Frontal cortex (tissue), 4 donors: Measurements from ENCODE around the gene LZTS2. TPM values are rescaled to one million over a fixed set of nuclear protein-coding genes. Genes with fewer than 3 reads are reported as not detected.
A peak's percentile ranks its signal among the peaks of the same experiment; 100 is the strongest.

Source experiments
- DNase-seq, 2 donors: peaks; one replicate each; pipeline ENCODE4 v3.0.0; 2012; ENCODE audit warnings: low spot score in 2 of 2
- FAIRE-seq: peaks from 2 replicates; lab custom pipeline; 2012; peaks lifted over from hg19 to GRCh38; lab: Jason Lieb, UNC
- total RNA-seq: library from RNA; depleted of rRNA; stranded (reverse); fragments of >200 nt; gene quantifications from one replicate; pipeline ENCODE4 v1.2.3, GENCODE V29; 2014
- donor health status: control.
- donor health status: control.
- donor health status: control.

LZTS2 gene
- total RNA-seq, 1 donor from 2014 or later, result 15.5 TPM

DNA sequence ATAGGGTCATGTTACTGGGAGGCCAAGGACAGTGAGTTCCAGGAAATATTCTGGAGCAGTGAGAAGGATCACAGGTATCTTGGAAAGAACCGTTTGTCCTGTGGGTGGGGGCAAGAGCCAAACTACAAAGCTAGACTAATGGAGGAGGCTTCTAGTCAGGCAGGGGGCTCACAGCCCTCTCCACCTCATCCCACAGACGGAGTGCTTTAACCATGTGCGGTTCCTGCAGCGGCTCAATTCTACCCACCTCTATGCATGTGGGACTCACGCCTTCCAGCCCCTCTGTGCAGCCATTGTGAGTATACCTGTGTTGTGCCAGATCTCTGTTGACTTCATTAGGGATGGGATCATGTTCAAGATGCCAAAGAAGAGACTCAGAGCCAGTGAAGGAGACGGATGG, 22.2 kb upstream of the LZTS2 start:
- no peak for FAIRE-seq

DNA sequence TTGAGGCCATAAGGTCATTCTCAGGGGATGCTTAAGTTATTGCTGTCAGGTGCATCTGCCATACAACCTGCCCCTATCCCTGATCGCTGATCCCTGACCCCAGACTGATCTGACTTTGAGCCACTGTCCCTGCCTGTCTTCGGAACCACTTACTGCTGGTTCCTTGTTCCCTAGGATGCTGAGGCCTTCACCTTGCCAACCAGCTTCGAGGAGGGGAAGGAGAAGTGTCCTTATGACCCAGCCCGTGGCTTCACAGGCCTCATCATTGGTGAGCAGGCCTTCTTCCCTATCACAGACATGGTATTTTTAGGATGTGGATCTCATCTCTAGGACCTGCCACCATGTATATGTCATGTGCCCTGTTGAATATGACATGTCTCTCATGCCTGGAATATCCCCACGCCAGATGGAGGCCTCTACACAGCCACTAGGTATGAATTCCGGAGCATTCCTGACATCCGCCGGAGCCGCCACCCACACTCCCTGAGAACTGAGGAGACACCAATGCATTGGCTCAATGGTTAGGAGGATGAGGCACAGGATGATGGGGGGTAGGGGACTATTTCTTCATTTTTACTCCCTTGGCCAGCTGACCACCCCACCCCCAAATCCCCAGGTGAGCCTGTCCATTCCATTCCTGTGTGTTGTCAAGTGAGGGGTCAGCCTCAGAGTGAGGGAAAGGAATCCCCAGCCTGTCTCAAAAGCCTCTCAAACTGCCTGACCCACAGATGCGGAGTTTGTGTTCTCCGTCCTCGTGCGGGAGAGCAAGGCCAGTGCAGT, 21.3 kb upstream of the LZTS2 start:
- no peak for DNase-seq
- no peak for FAIRE-seq

More for the DNA sequence above, 22.2 kb upstream of the LZTS2 start:
- DNase-seq, result no peak

DNA sequence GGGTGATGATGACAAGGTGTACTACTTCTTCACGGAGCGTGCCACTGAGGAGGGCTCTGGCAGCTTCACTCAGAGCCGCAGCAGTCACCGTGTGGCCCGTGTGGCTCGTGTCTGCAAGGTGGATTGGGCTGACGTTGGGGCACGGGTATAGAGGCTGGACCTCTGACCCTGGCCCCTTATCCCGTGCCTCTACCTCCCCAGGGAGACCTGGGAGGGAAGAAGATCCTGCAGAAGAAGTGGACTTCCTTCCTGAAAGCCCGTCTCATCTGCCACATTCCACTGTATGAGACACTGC, 20.8 kb upstream of the LZTS2 start:
- FAIRE-seq (no peak), DNase-seq (no peak)

DNA sequence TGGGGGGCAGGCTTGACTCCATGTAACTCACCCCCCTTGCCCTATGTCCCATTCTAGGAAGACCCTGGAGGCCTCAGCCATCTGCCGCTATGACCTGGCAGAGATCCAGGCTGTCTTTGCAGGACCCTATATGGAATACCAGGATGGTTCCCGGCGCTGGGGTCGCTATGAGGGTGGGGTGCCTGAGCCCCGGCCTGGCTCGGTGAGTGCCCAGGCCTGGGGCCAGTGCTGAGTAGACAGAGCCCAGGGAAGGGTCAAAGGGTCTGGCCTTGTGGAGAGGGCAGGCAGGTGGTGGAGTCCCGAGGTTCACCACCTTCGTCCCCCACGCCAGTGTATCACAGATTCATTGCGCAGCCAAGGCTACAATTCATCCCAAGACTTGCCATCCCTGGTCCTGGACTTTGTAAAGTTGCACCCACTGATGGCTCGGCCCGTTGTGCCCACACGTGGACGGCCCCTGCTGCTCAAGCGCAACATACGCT, 19.8 kb upstream of the LZTS2 start:
- FAIRE-seq (no peak), DNase-seq (no peak)

DNA sequence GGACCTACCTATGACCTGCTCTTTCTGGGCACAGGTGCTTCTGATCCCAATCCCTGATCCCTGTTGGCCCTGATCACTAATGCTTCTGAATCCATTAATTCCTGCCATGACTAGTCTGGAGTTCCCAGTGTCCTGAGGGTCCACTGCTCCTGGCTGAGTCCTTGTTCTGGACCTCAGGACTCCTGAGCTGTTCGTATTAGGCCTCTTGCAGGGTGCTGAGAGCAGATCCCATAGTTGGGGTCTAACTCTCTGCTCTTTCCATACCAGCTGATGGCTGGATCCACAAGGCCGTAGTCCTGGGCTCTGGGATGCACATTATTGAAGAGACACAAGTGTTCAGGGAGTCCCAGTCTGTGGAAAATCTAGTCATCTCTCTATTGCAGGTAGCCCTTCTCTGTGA, 19.3 kb upstream of the LZTS2 start:
- no peak for DNase-seq
- FAIRE-seq, result no peak

DNA sequence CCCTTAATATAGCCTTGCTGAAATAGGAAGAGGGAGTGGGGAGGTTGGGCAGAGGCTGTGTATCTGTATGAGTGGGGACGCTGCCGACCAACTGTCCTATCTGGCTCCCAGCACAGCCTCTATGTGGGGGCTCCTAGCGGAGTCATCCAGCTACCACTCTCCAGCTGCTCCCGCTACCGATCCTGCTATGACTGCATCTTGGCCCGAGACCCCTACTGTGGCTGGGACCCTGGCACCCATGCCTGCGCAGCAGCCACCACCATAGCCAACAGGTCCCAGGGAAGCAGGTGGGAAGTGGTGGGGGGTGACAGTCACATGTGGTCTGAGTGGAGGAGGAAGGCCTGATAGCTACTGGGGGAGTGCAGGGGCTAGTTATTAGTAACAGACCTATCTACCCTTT, 18.9 kb upstream of the LZTS2 start:
- DNase-seq (no peak), FAIRE-seq (no peak)

DNA sequence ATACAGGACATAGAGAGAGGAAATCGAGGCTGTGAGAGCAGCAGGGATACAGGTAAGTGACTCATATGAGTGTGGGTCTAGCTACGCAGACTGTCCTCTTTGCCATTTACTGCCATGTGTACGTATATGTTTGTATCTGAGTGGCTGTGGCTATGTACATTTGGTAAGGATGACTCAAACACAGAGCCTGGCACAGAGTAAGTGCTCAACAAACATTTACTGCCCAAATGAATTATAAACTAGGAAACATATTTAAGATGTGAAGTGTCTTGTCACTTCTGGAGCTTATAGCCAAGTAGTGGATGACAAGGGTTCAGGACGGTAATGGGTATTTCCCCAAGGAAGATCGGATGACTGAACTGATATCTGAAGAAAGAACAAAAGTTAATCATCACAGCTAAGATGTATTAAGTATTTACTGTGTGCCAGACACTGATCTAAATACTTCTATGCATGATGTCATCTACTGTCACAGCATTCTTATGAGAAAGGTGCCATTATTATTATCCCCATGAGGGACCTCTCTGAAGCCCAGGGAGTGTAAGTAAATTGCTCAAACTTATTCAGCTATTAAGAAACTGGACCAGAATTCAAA, 18.3 kb upstream of the LZTS2 start:
- DNase-seq (no peak), FAIRE-seq (no peak)

DNA sequence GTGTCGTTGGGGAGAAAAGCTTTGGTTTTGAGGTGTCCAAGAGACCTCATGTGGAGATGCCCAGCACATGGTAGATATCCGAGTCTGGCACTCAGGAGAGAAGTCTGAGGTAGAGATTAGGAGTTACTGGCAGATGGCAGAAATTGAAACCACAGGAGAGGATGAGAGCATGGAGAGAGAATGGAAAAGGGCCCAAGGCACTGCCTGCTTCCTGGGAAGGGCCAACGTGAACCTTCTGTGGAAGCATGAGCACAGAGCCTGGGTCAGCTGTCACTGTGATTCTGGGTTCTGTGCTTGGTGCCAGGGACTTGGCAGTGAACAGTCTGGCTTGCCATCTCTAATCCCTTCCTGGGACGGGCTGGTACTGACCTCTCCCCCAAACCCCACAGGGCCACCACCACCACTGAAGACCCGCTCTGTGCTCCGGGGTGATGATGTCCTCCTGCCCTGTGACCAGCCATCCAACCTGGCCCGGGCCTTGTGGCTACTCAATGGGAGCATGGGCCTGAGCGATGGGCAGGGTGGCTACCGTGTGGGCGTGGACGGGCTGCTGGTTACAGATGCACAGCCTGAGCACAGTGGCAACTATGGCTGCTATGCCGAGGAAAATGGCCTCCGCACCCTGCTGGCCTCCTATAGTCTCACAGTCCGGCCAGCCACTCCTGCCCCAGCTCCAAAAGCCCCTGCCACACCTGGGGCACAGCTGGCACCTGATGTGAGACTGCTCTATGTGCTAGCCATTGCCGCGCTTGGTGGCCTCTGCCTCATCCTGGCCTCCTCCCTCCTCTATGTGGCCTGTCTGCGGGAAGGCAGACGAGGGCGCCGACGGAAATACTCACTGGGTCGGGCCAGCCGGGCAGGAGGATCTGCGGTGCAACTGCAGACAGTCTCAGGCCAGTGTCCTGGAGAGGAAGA, 16.4 kb upstream of the LZTS2 start:
- DNase-seq (no peak), FAIRE-seq (no peak)

DNA sequence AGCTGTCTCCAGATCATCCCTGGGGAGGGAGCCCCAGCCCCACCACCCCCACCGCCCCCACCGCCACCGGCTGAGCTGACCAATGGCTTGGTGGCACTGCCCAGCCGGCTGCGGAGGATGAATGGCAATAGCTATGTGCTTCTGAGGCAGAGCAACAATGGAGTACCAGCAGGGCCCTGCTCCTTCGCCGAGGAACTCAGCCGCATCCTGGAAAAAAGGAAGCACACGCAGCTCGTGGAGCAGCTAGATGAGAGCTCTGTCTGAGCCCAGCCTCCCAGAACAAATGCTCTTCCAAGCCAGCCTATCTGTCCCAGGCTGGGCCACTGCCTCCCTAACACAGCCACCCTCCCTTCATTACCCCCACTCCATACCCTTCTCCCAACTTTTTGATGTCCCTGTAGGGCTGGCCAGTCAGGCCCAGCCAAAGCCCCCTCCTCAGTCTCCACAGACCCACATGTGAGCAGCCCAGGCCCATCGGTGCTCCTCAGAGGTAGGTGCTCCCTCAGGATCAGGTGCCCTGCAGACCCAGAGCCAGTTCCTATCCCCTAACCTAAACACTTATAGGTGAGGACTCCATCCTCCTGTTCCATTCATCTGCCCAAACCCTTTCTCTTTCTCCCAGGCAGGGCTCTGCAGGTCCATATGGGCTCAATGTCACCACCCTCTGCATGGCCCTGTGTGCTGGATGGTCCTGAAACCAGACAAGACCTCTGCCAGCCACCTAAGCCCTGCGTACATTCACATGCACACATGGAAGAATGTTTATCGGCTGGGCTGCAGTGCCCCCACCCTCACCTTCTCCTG, 15.5 kb upstream of the LZTS2 start:
- DNase-seq (no peak), FAIRE-seq (no peak)

DNA sequence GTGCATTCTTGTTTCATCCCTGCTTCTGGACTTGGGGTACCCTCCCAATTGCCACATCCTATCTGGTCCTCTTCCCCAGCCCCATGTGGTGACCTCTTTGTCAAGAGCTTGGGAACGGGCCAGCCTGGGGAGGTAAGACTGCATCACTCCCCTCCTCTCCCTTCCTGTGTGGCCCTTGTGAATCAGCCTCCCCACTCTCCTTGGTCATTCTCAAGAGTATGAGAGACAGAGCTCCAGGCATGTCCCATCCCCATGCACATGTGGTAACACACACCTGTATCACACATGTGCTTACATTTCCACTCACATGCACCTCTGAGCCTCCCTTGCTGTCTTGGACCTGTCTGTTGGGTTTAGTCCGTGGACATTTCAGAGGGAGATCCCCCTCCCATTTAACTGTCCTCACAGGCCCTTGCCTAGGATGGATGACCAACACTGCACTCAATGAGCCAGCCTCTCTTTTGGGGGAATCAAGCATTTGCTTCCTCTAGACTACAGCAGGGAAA, 14.9 kb upstream of the LZTS2 start:
- DNase-seq, result no peak
- FAIRE-seq, result no peak

DNA sequence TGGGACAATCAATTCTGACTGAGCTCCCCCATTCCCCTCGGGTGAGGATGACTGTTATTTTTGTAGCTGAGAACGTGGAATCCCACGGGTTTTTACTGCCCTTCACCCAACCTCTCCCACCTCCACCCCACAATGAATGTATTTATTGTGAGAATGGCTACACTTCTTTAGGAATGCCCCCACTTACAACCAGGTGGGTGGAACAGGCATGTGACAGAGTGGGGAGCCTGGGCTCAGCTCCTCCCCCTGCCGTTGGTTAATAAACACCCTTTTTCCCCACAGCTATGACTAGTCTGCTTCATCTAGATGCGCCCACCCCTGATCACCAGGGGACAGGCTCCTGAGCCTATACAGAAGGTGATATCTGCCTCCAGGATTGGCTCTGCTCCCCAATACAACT, 14.3 kb upstream of the LZTS2 start:
- DNase-seq (no peak), FAIRE-seq (no peak)

DNA sequence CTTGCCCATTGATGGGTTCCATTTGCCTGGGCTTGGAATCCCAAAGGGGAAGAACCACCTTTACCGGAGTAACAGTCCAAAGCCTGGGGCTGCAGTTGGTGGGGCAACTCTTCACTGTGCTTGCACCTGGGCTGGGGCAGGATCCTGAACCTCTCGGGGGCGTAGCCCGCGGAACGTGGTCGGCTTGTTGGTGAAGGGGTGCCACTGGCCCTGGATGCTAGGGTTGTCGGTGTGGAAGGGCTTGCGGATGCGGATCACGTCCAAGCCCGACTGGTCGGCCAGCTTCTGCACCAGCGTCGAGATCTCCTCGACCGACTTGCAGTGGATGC, 13.0 kb upstream of the LZTS2 start:
- FAIRE-seq, result no peak
- DNase-seq, result no peak

DNA sequence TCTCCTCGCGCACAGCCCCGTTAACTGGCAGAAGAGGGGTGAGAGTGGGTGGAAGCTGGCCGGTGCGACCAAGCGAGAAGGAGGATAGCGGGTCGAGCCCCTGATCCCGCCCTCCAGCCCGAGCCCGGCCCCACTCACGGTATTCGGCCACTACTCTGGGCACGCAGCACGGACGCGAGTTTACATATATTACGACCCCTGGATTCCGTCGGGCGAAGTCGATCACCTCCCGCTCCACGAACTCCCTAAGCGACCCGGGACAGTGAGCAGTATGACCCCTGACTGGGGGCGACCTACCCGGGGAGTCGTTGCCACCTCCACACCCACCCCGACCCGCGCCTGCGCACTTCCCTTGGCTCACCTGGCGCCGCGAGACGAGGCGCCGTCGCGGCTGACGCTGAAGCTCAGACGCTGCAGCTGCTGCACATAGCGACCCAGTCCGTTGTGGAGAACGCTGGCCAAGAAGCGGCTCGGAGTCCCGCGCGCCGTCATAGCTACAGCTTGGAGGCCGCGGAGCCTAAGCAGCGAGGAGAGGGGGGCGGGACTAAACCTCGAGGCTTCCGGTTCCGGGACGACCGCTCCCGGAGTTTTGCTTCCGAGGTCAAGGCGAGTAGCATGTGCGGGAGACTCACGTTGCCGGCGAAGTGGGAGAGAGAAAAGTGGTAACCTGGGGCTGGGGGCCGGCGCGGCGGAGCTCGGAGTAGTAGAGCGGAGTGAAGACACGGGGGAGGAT, 12.5 kb upstream of the LZTS2 start, which contains the start of the genes MRPL43 and TWNK:
MRPL43 (minus strand) TSS at position 546 of the 733 bp plus-strand sequence; CDS start at position 492, 54 bp downstream.
TWNK (plus strand) TSS at position 592 of the 733 bp plus-strand sequence. CDS start 668 bp downstream, outside the sequence.
- no peak for FAIRE-seq
- DNase-seq, result peak; percentile 85 to 94

DNA sequence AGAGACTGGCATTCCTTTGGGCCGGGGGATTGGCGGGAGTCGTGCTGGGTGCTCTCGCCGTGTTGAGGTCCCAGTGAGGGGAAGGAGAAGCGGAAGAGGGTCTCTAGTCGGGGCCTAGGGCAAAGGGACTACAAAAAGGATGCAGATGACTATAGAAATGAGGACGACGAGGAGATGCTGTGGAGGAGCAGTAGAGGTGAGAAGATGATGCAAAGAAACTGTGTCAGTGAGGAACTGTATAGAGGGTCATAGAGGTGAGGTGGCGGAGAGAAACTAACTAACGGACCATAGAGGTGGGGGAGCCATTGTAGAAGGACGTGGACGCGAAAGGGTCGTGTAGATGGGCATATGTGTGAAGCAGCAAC, 11.9 kb upstream of the LZTS2 start:
- FAIRE-seq, result no peak
- no peak for DNase-seq

DNA sequence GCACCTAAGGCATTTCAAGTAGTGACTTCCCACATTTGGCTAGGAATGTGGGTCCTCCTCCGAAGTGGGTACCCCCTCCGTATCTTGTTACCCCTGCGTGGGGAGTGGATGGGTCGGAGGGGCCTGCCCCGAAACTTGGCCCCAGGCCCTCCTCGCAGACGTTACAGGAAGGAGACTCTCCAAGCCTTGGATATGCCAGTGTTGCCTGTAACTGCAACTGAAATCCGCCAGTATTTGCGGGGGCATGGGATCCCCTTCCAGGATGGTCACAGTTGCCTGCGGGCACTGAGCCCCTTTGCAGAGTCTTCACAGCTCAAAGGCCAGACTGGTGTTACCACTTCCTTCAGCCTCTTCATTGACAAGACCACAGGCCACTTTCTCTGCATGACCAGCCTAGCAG, 11.4 kb upstream of the LZTS2 start:
- no peak for DNase-seq
- no peak for FAIRE-seq

DNA sequence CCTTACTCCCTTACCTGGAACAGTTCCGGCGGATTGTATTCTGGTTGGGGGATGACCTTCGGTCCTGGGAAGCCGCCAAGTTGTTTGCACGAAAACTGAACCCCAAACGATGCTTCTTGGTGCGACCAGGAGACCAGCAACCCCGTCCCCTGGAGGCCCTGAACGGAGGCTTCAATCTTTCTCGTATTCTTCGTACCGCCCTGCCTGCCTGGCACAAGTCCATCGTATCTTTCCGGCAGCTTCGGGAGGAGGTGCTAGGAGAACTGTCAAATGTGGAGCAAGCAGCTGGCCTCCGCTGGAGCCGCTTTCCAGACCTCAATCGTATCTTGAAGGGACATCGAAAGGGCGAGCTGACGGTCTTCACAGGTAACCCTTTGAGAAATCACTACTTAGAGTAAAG, 10.5 kb upstream of the LZTS2 start:
- DNase-seq, result no peak
- no peak for FAIRE-seq

DNA sequence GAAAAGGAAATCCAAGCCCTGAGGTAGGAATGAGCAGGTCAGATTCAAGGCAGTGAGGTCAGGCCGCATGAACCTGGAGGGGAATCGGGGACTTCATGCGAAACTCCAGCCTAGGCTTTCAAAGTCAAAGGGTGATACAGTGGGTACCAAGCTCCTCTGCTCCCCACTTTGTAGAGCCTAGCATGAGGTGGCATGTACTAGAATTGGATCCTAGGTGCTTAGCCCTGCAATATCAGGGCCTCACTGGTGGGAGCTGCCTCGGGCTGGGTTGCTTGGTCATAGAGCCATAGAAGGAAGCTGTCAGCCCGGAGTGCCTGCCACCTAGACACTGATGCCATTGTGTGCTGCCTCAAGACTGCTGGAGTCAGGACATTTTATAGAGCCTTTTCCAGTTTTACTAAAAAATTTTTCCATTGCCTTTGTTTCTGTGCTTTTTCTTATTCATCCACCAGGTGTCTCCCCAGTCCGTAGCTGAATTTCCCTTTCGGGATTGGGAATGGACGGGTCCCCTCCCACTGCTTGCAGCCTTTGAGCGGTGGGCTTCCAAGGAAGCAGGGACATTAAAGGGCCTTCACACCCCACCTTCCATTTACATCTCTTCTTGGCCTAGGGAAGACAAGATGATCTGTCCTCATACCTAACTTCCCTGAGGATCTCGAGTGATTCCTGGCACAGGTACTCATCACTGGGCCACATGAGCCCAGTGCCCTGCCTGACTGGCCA, 5.5 kb upstream of the LZTS2 start:
- DNase-seq, result peak in 1 of 2 donors; percentile 63
- no peak for FAIRE-seq

DNA sequence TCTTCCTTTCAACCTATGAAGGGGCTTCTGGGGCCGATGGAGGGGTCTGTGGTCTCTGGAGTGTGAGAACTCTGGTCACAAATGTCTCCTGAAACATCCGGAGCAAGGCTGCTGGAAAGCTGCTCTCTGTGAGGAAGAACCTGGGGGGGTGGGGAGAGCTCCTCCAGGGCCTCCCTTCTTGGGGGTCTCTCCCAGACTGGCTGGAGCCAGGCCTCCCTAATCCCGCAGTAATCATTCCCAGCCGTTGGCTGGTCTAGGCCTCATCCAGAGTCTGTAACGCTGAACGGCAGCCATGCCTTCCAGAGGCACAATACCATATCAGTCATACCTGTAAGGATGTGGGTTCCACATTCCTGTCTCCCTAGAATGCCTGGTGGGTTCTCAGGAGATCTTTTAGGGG, 4.4 kb upstream of the LZTS2 start:
- no peak for FAIRE-seq
- no peak for DNase-seq
